GM18499 (cell line): ENCODE measurements around the gene NHLRC3.
A peak's percentile ranks its signal among the peaks of the same experiment; 100 is the strongest.
"Not testable (repeated sequence)": the region's sequence is repeated elsewhere in the genome, so short reads cannot be mapped to it uniquely, and the experiment has no call there.

ENCODE experiments used
- ATAC-seq: cut with Tn5 transposase; IDR thresholded peaks from one replicate; pipeline ENCODE4 v1.9.1; 2021; ENCODE audit warnings: moderate number of reproducible peaks; ENCODE audit not compliant: insufficient read depth, unreplicated experiment

Gene NHLRC3

GRCh38 chr13:39039041-39039440, 785 bp downstream of the NHLRC3 start:
- no peak for ATAC-seq

DNA sequence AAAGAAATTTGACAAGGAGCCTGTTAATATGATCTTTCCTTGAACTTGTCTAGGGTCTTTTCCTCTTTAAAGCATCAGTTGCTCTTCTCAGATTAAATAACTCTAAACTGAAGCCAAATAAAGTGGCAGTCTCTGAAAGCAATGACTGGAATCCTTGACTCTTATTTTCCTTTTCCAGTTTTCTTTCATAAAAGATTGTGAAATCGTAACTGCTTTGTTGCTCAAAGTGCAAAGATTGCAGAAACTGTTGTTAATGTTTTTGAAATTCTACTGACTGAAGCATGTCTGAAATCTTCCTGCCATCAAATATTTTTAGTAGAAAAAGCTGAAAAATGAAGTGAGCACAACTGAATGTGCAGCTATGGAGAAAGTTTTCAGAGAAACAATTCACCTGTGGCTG, 1.9 kb downstream of the NHLRC3 start:
- no peak for ATAC-seq

DNA sequence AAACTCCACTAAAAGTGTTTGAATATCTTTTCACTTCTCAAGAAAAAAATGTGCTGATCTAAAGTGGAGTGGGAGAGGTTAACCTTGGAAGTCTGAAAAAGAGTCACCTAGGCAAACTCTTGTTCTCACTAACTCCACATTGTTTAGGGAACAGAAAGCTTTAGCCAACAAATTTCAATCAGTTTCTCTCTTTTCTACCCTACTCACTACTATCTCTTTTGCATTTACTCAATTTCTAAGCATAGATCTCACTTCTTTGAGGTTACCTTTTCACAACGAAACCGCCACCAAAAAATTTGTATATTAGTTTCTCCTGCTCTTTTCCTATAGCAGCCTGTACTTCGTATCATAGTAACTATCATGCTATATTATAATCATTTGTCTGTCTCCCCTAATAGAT, 6.3 kb downstream of the NHLRC3 start:
- ATAC-seq = peak; percentile 91

- no peak for ATAC-seq
Observed at GRCh38 chr13:39047560-39047959, 9.3 kb downstream of the NHLRC3 start.

GRCh38 chr13:39048806-39049205, 10.6 kb downstream of the NHLRC3 start:
- no peak for ATAC-seq

DNA sequence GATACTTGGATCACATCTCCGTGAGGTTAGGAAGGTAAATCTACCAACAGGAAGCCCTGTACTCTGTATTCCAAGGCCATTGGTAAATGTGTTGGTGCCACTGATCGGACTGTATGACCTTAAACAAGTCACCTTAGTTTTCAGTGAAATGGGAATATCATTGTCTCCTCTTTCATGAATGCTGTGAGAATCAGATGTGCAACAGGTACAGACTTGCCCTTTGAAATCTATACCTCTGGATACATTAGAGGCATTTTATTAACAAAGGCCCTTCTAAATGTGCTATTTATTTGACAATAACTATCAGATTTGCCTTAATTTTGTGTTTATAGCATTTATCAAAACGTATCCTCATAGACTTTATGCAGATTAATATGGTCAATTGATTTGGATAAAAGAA, 11.0 kb downstream of the NHLRC3 start:
- no peak for ATAC-seq

GRCh38 chr13:39051157-39051556, 12.9 kb downstream of the NHLRC3 start:
- no peak for ATAC-seq

DNA sequence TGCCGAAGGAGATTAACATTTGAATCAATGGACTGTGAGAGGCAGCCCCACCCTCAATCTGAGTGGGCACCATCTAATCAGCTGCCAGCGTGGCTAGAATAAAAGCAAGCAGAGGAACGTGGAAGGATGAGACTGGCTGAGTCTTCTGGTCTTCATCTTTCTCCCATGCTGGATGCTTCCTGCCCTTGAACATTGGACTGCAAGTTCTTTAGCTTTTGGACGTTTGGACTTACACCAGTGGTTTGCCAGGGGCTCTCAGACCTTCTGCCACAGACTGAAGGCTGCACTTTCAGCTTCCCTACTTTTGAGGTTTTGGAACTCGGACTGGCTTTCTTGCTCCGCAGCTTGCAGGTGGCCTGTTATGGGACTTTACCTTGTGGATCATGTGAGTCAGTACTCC, 14.7 kb downstream of the NHLRC3 start:
- ATAC-seq = no peak

- no peak for ATAC-seq
Observed at GRCh38 chr13:39054112-39054511, 15.9 kb downstream of the NHLRC3 start.

- ATAC-seq = no peak
Observed at GRCh38 chr13:39056018-39056417, 17.8 kb downstream of the NHLRC3 start.

DNA sequence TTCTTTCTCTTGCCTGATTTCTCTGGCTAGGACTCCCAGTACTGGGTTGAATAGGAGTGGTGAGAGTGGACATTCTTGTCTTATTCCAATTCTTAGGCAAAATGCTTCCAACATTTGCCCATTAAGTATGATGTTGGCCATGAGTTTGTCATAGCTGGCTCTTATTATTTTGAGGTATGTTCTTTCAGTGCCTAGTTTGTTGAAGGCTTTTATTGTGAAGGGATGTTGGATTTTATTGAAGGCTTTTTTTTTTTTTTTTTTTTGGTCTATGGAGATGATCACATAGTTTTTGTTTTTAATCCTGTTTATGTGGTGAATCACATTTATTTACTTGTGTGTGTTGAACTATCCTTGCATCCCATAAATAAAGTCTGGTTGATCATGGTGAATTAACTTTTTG, 19.8 kb downstream of the NHLRC3 start:
- no peak for ATAC-seq

- ATAC-seq = no peak
Observed at GRCh38 chr13:39062004-39062403, 23.7 kb downstream of the NHLRC3 start.

- ATAC-seq = no peak
Observed at GRCh38 chr13:39072842-39073241, 34.6 kb downstream of the NHLRC3 start.

GRCh38 chr13:39073983-39074382, 35.7 kb downstream of the NHLRC3 start:
- ATAC-seq = no peak

DNA sequence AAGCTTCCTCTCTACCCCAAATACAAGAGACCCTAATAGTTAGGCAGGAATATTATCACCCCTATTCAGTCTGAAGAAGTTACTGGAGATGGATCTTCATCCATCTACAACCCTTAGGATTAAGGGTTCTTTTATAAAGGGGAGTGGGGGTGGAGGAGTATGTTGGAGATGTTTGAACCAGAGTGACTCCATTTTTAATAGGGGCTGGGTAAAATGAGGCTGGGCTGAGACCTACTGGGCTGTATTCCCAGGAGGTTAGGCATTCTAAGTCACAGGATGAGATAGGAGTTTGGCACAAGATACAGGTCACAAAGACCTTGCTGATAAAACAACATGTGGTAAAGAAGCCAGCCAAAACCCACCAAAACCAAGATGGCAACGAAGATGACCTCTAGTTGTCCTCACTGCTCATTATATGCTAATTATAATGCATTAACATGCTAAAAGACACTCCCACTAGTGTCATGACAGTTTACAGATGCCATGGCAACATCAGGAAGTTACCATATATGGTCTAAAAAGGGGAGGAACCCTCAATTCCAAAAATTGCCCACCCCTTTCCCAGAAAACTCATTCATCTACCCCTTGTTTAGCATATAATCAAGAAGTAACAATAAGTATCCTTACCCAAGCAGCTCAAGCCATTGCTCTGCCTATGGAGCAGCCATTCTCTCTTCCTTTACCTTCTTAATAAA, 48.1 kb downstream of the NHLRC3 start:
- ATAC-seq = not testable (repeated sequence)

GRCh38 chr13:39091586-39091985, 53.3 kb downstream of the NHLRC3 start:
- ATAC-seq = no peak

- ATAC-seq = no peak
Observed at GRCh38 chr13:39095500-39095899, 57.2 kb downstream of the NHLRC3 start.

DNA sequence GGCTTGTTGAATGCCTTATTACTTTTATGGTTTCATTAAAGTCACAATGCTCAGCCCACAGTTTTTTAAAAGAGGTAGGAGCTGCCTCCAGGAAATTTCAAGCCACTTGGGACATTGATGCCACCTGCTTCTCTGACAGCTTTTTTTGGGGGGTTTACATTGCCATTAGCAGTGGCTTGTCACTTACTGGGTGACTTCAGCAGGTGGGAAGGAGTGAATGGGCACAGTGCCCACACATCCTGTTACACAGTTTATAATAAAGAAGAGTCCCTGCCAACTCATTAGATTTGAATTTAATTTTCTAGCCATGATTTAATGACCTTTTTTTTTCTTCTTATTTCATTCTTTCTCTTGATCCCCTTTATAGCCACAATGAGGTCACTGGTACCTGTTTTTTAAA, 61.0 kb downstream of the NHLRC3 start:
- no peak for ATAC-seq
